MCF 10A (cell line): Measurements from ENCODE around the gene CFAP299. TPM values are rescaled to one million over a fixed set of nuclear protein-coding genes. Genes with fewer than 3 reads are reported as not detected.

Source experiments
- BruUV-seq: library from RNA; stranded (reverse); fragments of 400-500 nt; replicated peaks from 2 replicates; lab custom pipeline; 2021; lab: Mats Ljungman, UMichigan
- CTCF ChIA-PET: fragments of 300-600 bp; sonication (Branson Sonifier 250); formaldehyde crosslinking; extraction: SDS; loops from one replicate; lab custom pipeline; 2021; ENCODE audit warnings: antibody characterized with exemption, inconsistent platforms; lab: Yijun Ruan, JAX
- POLR2A ChIA-PET: fragments of 300-600, 350-650 bp; sonication (Branson Sonifier 250); formaldehyde crosslinking; extraction: SDS; loops from one replicate; lab custom pipeline; 2020; ENCODE audit warnings: antibody characterized with exemption, inconsistent platforms; lab: Yijun Ruan, JAX
- DNase-seq: peaks from one replicate; pipeline ENCODE4 v3.0.0-alpha.2; 2018; ENCODE audit not compliant: unreplicated experiment
- H3K27ac Mint-ChIP-seq: one replicate; pipeline ENCODE4 v1.8.0; 2022; ENCODE audit warnings: mild to moderate bottlenecking, low read depth, mixed read lengths; ENCODE audit not compliant: unreplicated experiment
- H3K27me3 Mint-ChIP-seq: one replicate; pipeline ENCODE4 v1.8.0; 2022; ENCODE audit warnings: mixed read lengths; ENCODE audit not compliant: insufficient read depth, unreplicated experiment
- H3K36me3 Mint-ChIP-seq: one replicate; pipeline ENCODE4 v1.8.0; 2022; ENCODE audit warnings: mild to moderate bottlenecking, moderate library complexity, mixed read lengths; ENCODE audit not compliant: insufficient read depth, unreplicated experiment
- H3K4me1 Mint-ChIP-seq: one replicate; pipeline ENCODE4 v1.8.0; 2022; ENCODE audit warnings: mixed read lengths; ENCODE audit not compliant: insufficient read depth, unreplicated experiment
- H3K4me3 Mint-ChIP-seq: one replicate; pipeline ENCODE4 v1.8.0; 2022; ENCODE audit warnings: mild to moderate bottlenecking, moderate library complexity, mixed read lengths; ENCODE audit not compliant: unreplicated experiment
- H3K9me3 Mint-ChIP-seq: one replicate; pipeline ENCODE4 v1.8.0; 2022; ENCODE audit warnings: mixed read lengths; ENCODE audit not compliant: unreplicated experiment
- CTCF ChIP-seq: fragments of 200-600 bp; IDR thresholded peaks from one replicate; pipeline ENCODE4 v1.8.0; 2022; ENCODE audit warnings: antibody characterized with exemption, mild to moderate bottlenecking; ENCODE audit not compliant: unreplicated experiment
- intact Hi-C: fragments of 100-400 bp; cut with micrococcal nuclease; formaldehyde crosslinking; loops from 2 replicates; pipeline ENCODE4 v1.14.1; 2022
- total RNA-seq: library from RNA; stranded (reverse); gene quantifications from 2 replicates; pipeline ENCODE4 v1.2.3, GENCODE V29; 2022

CFAP299 gene
- total RNA-seq, 1 experiment from 2014 or later: 0.33 TPM

- H3K4me3 Mint-ChIP-seq: no peak overlapping the region
- H3K4me1 Mint-ChIP-seq: no peaks in the 10 kb centered on the region
- no peaks in the 10 kb centered on the region for H3K27me3 Mint-ChIP-seq
- H3K9me3 Mint-ChIP-seq: peaks cover 8% of the 10 kb centered on the region
- TF ChIP-seq CTCF: no peak
- CTCF ChIA-PET: no interaction called here
- H3K36me3 Mint-ChIP-seq: no peaks in the 10 kb centered on the region
- no peak overlapping the region for H3K27ac Mint-ChIP-seq
- POLR2A ChIA-PET: no interaction called here
- no peak for DNase-seq
- intact Hi-C loops: no loop called here
- BruUV-seq: no TSS peak
These were observed 157.2 kb downstream of the CFAP299 start for GRCh38 chr4:80492761-80493160.

GRCh38 chr4:80495865-80496264, 160.3 kb downstream of the CFAP299 start:
- Mint-ChIP-seq H3K4me1 (peaks cover 5% of the 10 kb centered on the region), H3K27ac (no peak overlapping the region), H3K36me3 (no peaks in the 10 kb centered on the region), H3K9me3 (peaks cover 14% of the 10 kb centered on the region), H3K4me3 (no peak overlapping the region), H3K27me3 (no peaks in the 10 kb centered on the region)
- intact Hi-C loops: no loop called here
- ChIA-PET CTCF (no interaction called here), POLR2A (no interaction called here)
- no peak for TF ChIP-seq CTCF
- no TSS peak for BruUV-seq
- no peak for DNase-seq

GRCh38 chr4:80498725-80499124, 163.2 kb downstream of the CFAP299 start:
- DNase-seq: no peak
- no peak overlapping the region for H3K4me3 Mint-ChIP-seq
- ChIA-PET POLR2A (interaction anchor here (1.5 kb wide), 1 partner anchor 9 kb away, joined by 4 read pairs; no protein-coding TSS in a partner anchor), CTCF (interaction anchor here (0.6 kb wide), 1 partner anchor 1233 kb away, joined by 4 read pairs; no protein-coding TSS in a partner anchor)
- no peak overlapping the region for H3K27ac Mint-ChIP-seq
- H3K27me3 Mint-ChIP-seq: no peaks in the 10 kb centered on the region
- H3K36me3 Mint-ChIP-seq: no peaks in the 10 kb centered on the region
- peaks cover 13% of the 10 kb centered on the region for H3K9me3 Mint-ChIP-seq
- peaks cover 15% of the 10 kb centered on the region for H3K4me1 Mint-ChIP-seq
- BruUV-seq: no TSS peak
- no peak for TF ChIP-seq CTCF
- intact Hi-C loops: no loop called here

GRCh38 chr4:80500613-80501012, 165.1 kb downstream of the CFAP299 start:
- ChIA-PET CTCF (interaction anchor here (1.5 kb wide), 1 partner anchor 19 kb away, joined by 4 read pairs; no protein-coding TSS in a partner anchor), POLR2A (no interaction called here)
- no TSS peak for BruUV-seq
- Mint-ChIP-seq H3K27me3 (no peaks in the 10 kb centered on the region), H3K27ac (peak overlapping the region; percentile 96), H3K9me3 (peaks cover 6% of the 10 kb centered on the region), H3K4me3 (no peak overlapping the region), H3K4me1 (peaks cover 15% of the 10 kb centered on the region), H3K36me3 (no peaks in the 10 kb centered on the region)
- no peak for TF ChIP-seq CTCF
- intact Hi-C loops: no loop called here
- peak; percentile 16 for DNase-seq
